Measurements from ENCODE around the gene PTPRM. TPM values are rescaled to one million over a fixed set of nuclear protein-coding genes. Genes with fewer than 3 reads are reported as not detected.

Gene PTPRM
- total and polyA plus RNA-seq, 3 donors from 2014 or later = 76.4 to 101 (median 94.6) TPM

DNA sequence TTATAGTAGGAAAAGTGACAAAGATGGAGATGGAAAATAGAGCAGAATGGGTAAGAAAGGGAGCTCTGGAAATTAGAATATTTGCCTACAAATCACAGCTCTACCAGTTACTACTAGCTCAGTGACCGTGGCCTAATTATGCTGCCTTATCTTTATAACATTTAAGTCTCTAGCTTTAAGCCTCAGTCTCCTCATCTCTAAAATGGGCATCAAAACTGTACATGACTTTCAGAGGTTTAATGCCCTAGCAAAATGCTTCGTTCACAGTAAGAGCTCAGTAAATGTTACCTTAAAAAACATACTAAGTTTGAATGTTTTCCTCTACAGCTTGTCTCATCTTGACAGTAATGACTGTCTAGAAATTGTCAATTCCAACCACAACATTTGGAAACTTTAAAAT is 8.3 kb upstream of the PTPRM start:
- H3K4me1 ChIP-seq = peaks cover 8% of the 10 kb centered on the region
- intact Hi-C loops (cut with DNase I; ENCODE audit: low total_unique reads) = no loop called here
- H3K9me3 ChIP-seq = no peaks in the 10 kb centered on the region
- no peak overlapping the region for H3K27ac ChIP-seq
- WGBS, 2 donors = 94 to 98% methylated on average over 2 of the region's 2 CpGs
- no peak for TF ChIP-seq CTCF (IDR thresholded peaks at IDR 0.05)
- TF ChIP-seq POLR2A (IDR thresholded peaks at IDR 0.05) = no peak
- no peaks in the 10 kb centered on the region for H3K27me3 ChIP-seq
- no peak for DNase-seq
- no peaks in the 10 kb centered on the region for H3K36me3 ChIP-seq (ENCODE audit: low read depth, missing control alignments)
- H3K4me3 ChIP-seq = no peak overlapping the region

DNA sequence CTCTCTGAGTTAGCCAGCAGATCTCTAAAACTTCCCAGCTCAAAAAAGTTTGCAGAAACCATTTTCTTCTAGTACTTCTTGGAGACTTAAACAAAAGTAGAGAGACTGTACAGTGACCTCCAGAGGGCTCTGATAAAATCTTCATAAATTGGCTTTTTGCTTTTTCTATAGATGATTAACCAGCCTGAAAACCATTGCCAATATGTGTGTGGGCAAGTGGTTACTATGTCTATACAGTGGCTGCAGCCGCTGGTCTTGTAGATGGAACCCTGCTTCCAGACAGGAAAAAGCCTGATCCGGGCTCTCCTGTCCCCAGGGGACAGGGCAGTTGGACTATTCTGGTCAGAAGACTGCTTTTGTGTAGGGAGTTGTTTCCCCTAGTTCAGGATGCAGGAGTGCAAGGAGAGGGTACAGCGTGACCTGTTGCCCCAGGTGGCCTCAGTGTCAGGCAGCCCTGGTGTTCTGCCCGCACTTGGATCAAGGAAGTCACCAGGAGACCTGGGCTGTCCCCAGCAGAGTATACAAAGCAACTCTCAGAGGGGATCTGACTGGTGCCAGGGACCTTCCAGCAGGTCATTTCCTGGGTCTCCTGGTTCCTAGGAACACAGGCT is 7.3 kb upstream of the PTPRM start:
- no peak overlapping the region for H3K27ac ChIP-seq
- peaks cover 8% of the 10 kb centered on the region for H3K4me1 ChIP-seq
- no peak overlapping the region for H3K4me3 ChIP-seq
- H3K36me3 ChIP-seq (ENCODE audit: low read depth, missing control alignments) = no peaks in the 10 kb centered on the region
- WGBS, 2 donors = 85 to 90% methylated on average over 3 to 4 of the region's 4 CpGs
- no peak for TF ChIP-seq CTCF (IDR thresholded peaks at IDR 0.05)
- TF ChIP-seq POLR2A (IDR thresholded peaks at IDR 0.05) = no peak
- intact Hi-C loops (cut with DNase I; ENCODE audit: low total_unique reads) = loop anchor here (10.0 kb wide), 1 partner anchor 285 kb away; no protein-coding TSS in a partner anchor
- DNase-seq = no peak
- no peaks in the 10 kb centered on the region for H3K27me3 ChIP-seq
- H3K9me3 ChIP-seq = no peaks in the 10 kb centered on the region

DNA sequence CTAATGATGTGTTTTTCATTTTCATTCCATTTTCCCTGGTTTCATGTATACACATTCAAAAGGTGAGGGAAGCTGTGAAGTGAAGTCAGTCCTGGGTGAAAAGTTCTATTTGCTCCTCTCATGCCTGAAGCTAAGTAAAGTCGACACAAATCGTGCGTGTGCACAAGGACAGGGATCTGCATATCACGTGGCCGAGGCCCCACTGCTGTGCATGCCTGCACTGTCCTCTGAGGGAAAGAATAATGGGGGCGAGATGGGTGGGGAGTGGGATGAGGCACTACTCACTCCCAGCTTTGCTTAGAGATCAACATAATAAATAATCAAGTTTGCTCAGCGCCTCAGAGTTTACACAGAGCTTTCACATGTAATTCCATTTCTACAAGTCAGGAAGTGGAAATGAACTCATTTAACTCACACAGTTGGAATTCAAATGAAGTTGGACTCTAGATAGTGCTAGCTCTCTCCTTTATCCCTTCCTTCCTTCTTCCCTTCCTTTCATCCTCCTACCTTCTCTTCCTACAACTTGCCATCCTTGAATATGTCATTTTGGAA is 5.1 kb upstream of the PTPRM start:
- DNase-seq = peak; percentile 32
- 75 to 77% methylated on average over 7 of the region's 7 CpGs for WGBS, 2 donors
- Histone ChIP-seq H3K36me3 (ENCODE audit: low read depth, missing control alignments) (no peaks in the 10 kb centered on the region), H3K4me1 (peaks cover 14% of the 10 kb centered on the region), H3K9me3 (no peaks in the 10 kb centered on the region), H3K27me3 (no peaks in the 10 kb centered on the region), H3K27ac (no peak overlapping the region), H3K4me3 (no peak overlapping the region)
- no peak for TF ChIP-seq CTCF (IDR thresholded peaks at IDR 0.05)
- no peak for TF ChIP-seq POLR2A (IDR thresholded peaks at IDR 0.05)
- intact Hi-C loops (cut with DNase I; ENCODE audit: low total_unique reads) = loop anchor here (10.0 kb wide), 1 partner anchor 287 kb away; no protein-coding TSS in a partner anchor

DNA sequence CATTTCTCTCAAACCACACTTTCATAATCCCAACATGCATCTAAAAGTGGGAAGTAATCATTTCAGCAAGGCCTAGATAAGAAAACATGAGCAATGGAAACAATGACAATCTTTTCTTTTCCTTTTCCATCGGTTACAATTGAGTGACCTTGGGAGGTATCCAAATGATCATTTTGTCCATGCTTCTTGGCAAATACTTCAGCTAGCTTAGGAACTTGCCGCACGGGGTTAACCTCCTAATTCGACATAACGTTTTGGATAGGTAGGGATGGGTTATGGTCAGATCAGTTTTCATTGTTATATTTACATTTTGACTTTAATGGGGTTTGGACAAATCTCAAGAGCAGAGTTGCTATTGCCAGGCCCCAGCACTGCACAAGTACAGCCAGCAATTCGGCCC is 4.6 kb upstream of the PTPRM start:
- Histone ChIP-seq H3K4me1 (peaks cover 14% of the 10 kb centered on the region), H3K36me3 (ENCODE audit: low read depth, missing control alignments) (no peaks in the 10 kb centered on the region), H3K9me3 (no peaks in the 10 kb centered on the region), H3K27me3 (no peaks in the 10 kb centered on the region), H3K27ac (no peak overlapping the region), H3K4me3 (no peak overlapping the region)
- intact Hi-C loops (cut with DNase I; ENCODE audit: low total_unique reads) = loop anchor here (10.0 kb wide), 1 partner anchor 288 kb away; no protein-coding TSS in a partner anchor
- no peak for DNase-seq
- TF ChIP-seq POLR2A (IDR thresholded peaks at IDR 0.05) = no peak
- no peak for TF ChIP-seq CTCF (IDR thresholded peaks at IDR 0.05)
- 49 to 53% methylated on average over 6 of the region's 6 CpGs for WGBS, 2 donors

DNA sequence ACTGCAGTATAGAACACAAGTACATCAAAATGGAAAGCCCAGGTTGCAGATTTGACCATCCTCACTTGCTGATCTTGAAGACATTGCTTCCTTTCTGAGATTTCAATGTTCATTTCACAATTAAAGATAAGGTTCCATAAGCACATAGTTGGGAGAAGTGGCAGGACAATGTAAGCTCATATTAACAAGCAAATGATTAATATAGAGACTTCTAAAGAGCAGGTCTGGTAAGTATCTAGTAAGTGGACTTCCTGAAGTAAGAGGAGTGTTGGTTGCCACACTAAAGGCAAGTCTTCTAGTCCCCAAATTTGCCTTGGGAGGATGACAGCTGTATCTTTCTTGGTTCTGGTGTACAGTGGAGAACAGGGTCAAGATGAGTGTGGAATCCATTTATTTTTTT is 1.4 kb upstream of the PTPRM start:
- intact Hi-C loops (cut with DNase I; ENCODE audit: low total_unique reads) = loop anchor here (10.0 kb wide), 1 partner anchor 291 kb away; no protein-coding TSS in a partner anchor
- no peaks in the 10 kb centered on the region for H3K36me3 ChIP-seq (ENCODE audit: low read depth, missing control alignments)
- H3K4me3 ChIP-seq = peak overlapping the region in 1 of 2 donors; percentile 67
- peak overlapping the region; percentile 89 to 99 for H3K27ac ChIP-seq
- H3K9me3 ChIP-seq = no peaks in the 10 kb centered on the region
- no peaks in the 10 kb centered on the region for H3K27me3 ChIP-seq
- peaks cover 14% of the 10 kb centered on the region for H3K4me1 ChIP-seq
- DNase-seq = no peak
- TF ChIP-seq POLR2A (IDR thresholded peaks at IDR 0.05) (no peak), CTCF (IDR thresholded peaks at IDR 0.05) (no peak)
